CD8-positive, alpha-beta memory T cell (primary cell): ENCODE data around the gene SF3B2. TPM values are rescaled to one million over a fixed set of nuclear protein-coding genes. Genes with fewer than 3 reads are reported as not detected.
A peak's percentile ranks its signal among the peaks of the same experiment; 100 is the strongest.
"Not testable (repeated sequence)": the region's sequence is repeated elsewhere in the genome, so short reads cannot be mapped to it uniquely, and the experiment has no call there.

Experiments used
- CTCF ChIA-PET: fragments of 350-600 bp; sonication (Branson Sonifier 250); formaldehyde crosslinking; loops from one replicate; lab custom pipeline; 2021; ENCODE audit warnings: antibody characterized with exemption; lab: Charles Lee
- POLR2A ChIA-PET: fragments of 350-600 bp; sonication (Branson Sonifier 250); formaldehyde crosslinking; loops from one replicate; lab custom pipeline; 2021; ENCODE audit warnings: antibody characterized with exemption; lab: Charles Lee
- DNase-seq, 5 donors: peaks; one replicate each; pipeline versions ENCODE4 v3.0.0 to v3.0.0-alpha.2; 2020 to 2022; ENCODE audit warnings: mixed read lengths in 1 of 5
- H3K27ac ChIP-seq: one replicate; pipeline ENCODE4 v1.7.0; 2013; ENCODE audit warnings: low read depth, mild to moderate bottlenecking, low read length, moderate library complexity
- H3K27me3 ChIP-seq: 2 replicates; pipeline ENCODE4 v1.7.0; 2013; ENCODE audit warnings: low read length, mild to moderate bottlenecking; ENCODE audit not compliant: insufficient read depth, poor library complexity, severe bottlenecking
- H3K36me3 ChIP-seq: 2 replicates; pipeline ENCODE4 v1.7.0; 2013; ENCODE audit warnings: mild to moderate bottlenecking, low read length, moderate library complexity; ENCODE audit not compliant: insufficient read depth
- H3K4me1 ChIP-seq: 2 replicates; pipeline ENCODE4 v1.7.0; 2013; ENCODE audit warnings: mild to moderate bottlenecking, low read length, moderate library complexity; ENCODE audit not compliant: insufficient read depth
- H3K4me3 ChIP-seq: 2 replicates; pipeline ENCODE4 v1.7.0; 2013; ENCODE audit warnings: mild to moderate bottlenecking, low read length
- H3K9me3 ChIP-seq: 2 replicates; pipeline ENCODE4 v1.7.0; 2013; ENCODE audit warnings: mild to moderate bottlenecking, low read length
- H3K27ac Mint-ChIP-seq, 8 donors: one replicate each; pipeline ENCODE4 v1.8.0; 2020 to 2021; ENCODE audit warnings: mixed read lengths in 8 of 8, mild to moderate bottlenecking in 6 of 8, inconsistent platforms in 3 of 8, moderate library complexity in 3 of 8
- H3K27me3 Mint-ChIP-seq, 2 donors: one replicate each; pipeline ENCODE4 v1.8.0; 2020 to 2021; ENCODE audit warnings: mixed read lengths in 2 of 2, mild to moderate bottlenecking in 1 of 2, moderate library complexity in 1 of 2
- H3K36me3 Mint-ChIP-seq, 3 donors: one replicate each; pipeline ENCODE4 v1.8.0; 2020 to 2021; ENCODE audit warnings: mixed read lengths in 3 of 3, inconsistent platforms in 1 of 3, mild to moderate bottlenecking in 1 of 3
- H3K4me1 Mint-ChIP-seq, 3 donors: one replicate each; pipeline ENCODE4 v1.8.0; 2020 to 2021; ENCODE audit warnings: mixed read lengths in 3 of 3, inconsistent platforms in 1 of 3, mild to moderate bottlenecking in 1 of 3
- H3K4me3 Mint-ChIP-seq, 7 donors: one replicate each; pipeline ENCODE4 v1.8.0; 2020 to 2021; ENCODE audit warnings: mixed read lengths in 7 of 7, mild to moderate bottlenecking in 6 of 7, moderate library complexity in 4 of 7, inconsistent platforms in 2 of 7
- H3K9me3 Mint-ChIP-seq, 5 donors: one replicate each; pipeline ENCODE4 v1.8.0; 2020 to 2022; ENCODE audit warnings: mixed read lengths in 5 of 5, mild to moderate bottlenecking in 3 of 5, moderate library complexity in 2 of 5, inconsistent platforms in 1 of 5
- polyA plus RNA-seq: library from polyadenylated mRNA; unstranded; fragments of 300-500 nt; fragmentation: Illumina TruSeq; gene quantifications from one replicate; pipeline ENCODE4 v1.2.3, GENCODE V29; 2021
- total RNA-seq, 2 experiments: library from RNA; stranded (reverse); gene quantifications; one replicate each; pipeline ENCODE4 v1.2.3, GENCODE V29; 2021

SF3B2 gene
- total and polyA plus RNA-seq, 3 experiments from 2014 or later = 134 to 274 (median 261) TPM

DNA sequence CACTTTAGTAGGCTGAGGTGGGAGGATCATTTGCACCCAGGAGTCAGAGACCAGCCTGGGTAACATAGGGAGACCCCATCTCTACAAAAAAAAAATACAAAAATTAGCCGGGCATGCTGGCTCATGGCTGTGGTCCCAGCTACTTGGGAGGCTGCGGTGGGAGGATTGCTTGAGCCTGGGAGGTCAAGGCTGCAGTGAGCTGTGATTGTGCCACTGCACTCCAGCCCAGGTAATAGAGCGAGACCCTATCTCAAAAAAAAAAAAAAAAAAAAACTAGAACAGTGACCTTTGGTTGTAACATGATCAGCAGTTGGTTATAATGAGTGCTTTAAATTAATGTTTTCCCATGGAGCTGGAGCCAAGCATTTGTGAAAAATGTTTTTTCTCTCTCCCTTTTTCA is 62.8 kb downstream of the SF3B2 start:
- ChIA-PET CTCF (interaction anchor here (0.8 to 6.6 kb wide), 11 partner anchors 11 to 144 kb away, joined by 3 to 67 read pairs (median 7); partner anchors contain the start of gene PACS1), POLR2A (interaction anchor here (0.6 to 4.6 kb wide), 8 partner anchors 14 to 224 kb away, joined by 3 to 36 read pairs (median 6); partner anchors contain the start of genes CCDC85B and PACS1)
- peak overlapping the region; percentile 29 to 79 (median 71) for H3K4me3 Mint-ChIP-seq
- H3K36me3 Mint-ChIP-seq, DNase-seq, H3K9me3 ChIP-seq, H3K9me3 Mint-ChIP-seq, H3K27me3 Mint-ChIP-seq, H3K36me3 ChIP-seq, H3K27me3 ChIP-seq: not testable (repeated sequence)
- peak overlapping the region; percentile 5 for H3K27ac ChIP-seq
- peaks cover 86 to 99% (median 97%) of the 10 kb centered on the region in 3 donors for H3K4me1 Mint-ChIP-seq
- peak overlapping the region; percentile 57 to 96 (median 82) for H3K27ac Mint-ChIP-seq
- H3K4me3 ChIP-seq = peak overlapping the region; percentile 33
- H3K4me1 ChIP-seq = peaks cover 88% of the 10 kb centered on the region

DNA sequence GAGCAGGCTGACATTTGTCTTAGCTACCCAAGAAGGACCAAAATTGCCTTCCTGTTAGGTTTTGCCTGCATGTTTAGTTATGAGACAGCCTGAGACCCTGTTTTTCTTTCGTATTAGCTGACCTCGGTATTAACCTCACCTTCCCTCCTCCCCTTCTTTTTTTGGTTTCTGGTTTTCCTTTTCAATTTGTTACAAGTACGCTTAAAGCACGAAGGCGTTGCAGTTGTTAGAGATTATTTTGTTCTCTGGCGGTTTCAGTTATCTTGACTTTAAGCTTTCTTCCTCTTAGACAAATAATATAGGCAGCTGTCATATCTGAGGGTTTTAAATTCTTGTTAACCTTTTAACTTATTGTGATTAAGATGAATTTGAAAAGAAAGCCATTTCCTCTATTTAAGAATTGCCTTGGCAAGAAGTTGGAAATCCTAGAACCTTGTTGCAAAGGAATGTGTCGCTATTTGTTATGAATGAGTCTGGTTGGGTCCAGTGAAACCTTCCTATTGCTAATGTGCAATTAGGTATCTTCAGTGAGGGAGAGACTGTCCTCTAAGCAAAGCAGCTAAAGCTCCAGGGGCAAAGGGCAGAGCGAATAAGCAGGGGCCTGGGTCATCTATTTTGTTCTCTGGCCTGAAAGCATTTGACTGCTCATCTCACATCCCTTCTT is 63.6 kb downstream of the SF3B2 start:
- Histone ChIP-seq H3K4me1 (peaks cover 96% of the 10 kb centered on the region), H3K36me3 (no peaks in the 10 kb centered on the region), H3K27me3 (no peaks in the 10 kb centered on the region), H3K27ac (peak overlapping the region; percentile 26), H3K9me3 (no peaks in the 10 kb centered on the region), H3K4me3 (peak overlapping the region; percentile 33)
- H3K27me3 Mint-ChIP-seq = no peaks in the 10 kb centered on the region
- peaks cover 89 to 100% (median 100%) of the 10 kb centered on the region in 3 donors for H3K4me1 Mint-ChIP-seq
- H3K27ac Mint-ChIP-seq = peak overlapping the region; percentile 57 to 96 (median 82)
- peak in 2 of 5 donors; percentile 67 to 69 for DNase-seq
- POLR2A ChIA-PET = interaction anchor here (0.5 to 4.6 kb wide), 10 partner anchors 11 to 351 kb away, joined by 3 to 36 read pairs (median 8); partner anchors contain the start of genes CCDC85B, PACS1 and SF3B2
- CTCF ChIA-PET = interaction anchor here (0.9 to 6.6 kb wide), 10 partner anchors 8 to 167 kb away, joined by 3 to 67 read pairs (median 8); partner anchors contain the start of gene PACS1
- no peaks in the 10 kb centered on the region for H3K9me3 Mint-ChIP-seq
- H3K36me3 Mint-ChIP-seq = peaks cover 0 to 9% (median 0%) of the 10 kb centered on the region in 3 donors
- H3K4me3 Mint-ChIP-seq = peak overlapping the region; percentile 29 to 79 (median 71)

DNA sequence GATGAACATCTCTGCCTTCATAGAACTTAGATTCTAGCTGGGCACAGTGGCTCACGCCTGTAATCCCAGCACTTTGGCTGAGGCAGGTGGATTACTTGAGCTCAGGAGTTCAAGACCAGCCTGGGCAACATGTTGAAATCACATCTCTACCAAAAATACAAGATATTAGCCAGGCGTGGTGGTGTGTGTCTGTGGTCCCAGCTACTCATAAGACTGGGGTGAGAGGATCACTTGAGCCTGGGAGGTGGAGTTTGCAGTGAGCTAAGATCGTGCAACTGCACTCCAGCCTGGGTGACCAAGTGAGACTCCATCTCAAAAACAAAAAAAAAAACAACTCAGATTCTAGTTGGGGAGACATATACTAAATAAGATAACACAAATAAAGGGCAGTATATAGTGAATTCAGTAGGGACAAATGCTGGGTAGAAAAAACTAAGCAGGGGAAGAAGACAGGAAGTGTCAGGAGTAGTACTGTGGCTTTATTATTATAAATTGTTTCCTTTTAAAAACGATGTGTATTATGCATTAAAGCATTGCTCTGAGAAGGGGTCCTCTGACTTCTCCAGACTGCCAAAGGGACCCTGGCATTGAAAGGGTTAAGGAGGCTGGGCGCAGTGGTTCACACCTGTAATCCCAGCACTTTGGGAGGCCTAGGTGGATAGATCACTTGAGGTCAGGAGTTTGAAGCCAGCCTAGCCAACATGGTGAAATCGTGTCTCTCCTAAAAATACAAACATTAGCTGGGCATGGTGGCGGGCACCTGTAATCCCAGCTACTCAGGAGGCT is 64.6 kb downstream of the SF3B2 start:
- no peaks in the 10 kb centered on the region for H3K9me3 Mint-ChIP-seq
- no peak overlapping the region for H3K27ac ChIP-seq
- no peaks in the 10 kb centered on the region for H3K27me3 Mint-ChIP-seq
- H3K9me3 ChIP-seq = no peaks in the 10 kb centered on the region
- ChIA-PET CTCF (interaction anchor here (1.3 to 6.6 kb wide), 8 partner anchors 9 to 72 kb away, joined by 4 to 67 read pairs (median 9); partner anchors contain the start of gene PACS1), POLR2A (interaction anchor here (0.9 to 4.6 kb wide), 8 partner anchors 10 to 64 kb away, joined by 3 to 36 read pairs (median 8); partner anchors contain the start of genes PACS1 and SF3B2)
- no peak for DNase-seq
- H3K4me3 ChIP-seq = peak overlapping the region; percentile 33
- H3K36me3 ChIP-seq = no peaks in the 10 kb centered on the region
- H3K4me1 Mint-ChIP-seq = peaks cover 91 to 100% (median 100%) of the 10 kb centered on the region in 3 donors
- H3K36me3 Mint-ChIP-seq = peaks cover 0 to 3% (median 0%) of the 10 kb centered on the region in 3 donors
- peak overlapping the region; percentile 29 to 79 (median 71) for H3K4me3 Mint-ChIP-seq
- peaks cover 91% of the 10 kb centered on the region for H3K4me1 ChIP-seq
- no peaks in the 10 kb centered on the region for H3K27me3 ChIP-seq
- peak overlapping the region; percentile 63 to 96 (median 87) for H3K27ac Mint-ChIP-seq

DNA sequence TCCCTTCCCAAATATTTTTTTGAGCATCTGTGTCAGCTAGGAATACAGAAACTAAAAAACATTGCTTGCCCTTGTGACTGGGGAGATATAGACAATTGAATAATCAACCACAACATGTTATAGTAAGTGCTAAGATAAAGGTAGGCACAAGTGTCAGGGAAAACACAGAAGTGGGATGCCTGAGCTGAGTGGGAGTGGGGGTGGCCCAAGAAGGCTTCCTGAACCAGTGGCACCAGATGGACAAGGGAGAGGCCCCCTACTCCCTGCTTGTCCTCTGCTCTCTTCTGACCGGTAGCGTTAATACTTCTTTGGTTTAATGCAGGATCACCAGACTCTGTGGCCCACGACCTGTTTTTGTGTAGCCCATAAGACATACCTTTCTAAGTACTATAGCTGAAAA is 66.7 kb downstream of the SF3B2 start:
- no peaks in the 10 kb centered on the region for H3K9me3 Mint-ChIP-seq
- DNase-seq = no peak
- peaks cover 79 to 94% (median 94%) of the 10 kb centered on the region in 3 donors for H3K4me1 Mint-ChIP-seq
- no peak overlapping the region for H3K27ac ChIP-seq
- H3K36me3 ChIP-seq = no peaks in the 10 kb centered on the region
- H3K27me3 Mint-ChIP-seq = no peaks in the 10 kb centered on the region
- peaks cover 0 to 2% (median 0%) of the 10 kb centered on the region in 3 donors for H3K36me3 Mint-ChIP-seq
- ChIA-PET CTCF (interaction anchor here (0.7 to 6.6 kb wide), 5 partner anchors 8 to 498 kb away, joined by 3 to 67 read pairs (median 7); partner anchors contain the start of gene PACS1), POLR2A (interaction anchor here (0.6 to 1.5 kb wide), 3 partner anchors 38 to 49 kb away, joined by 4 read pairs; partner anchors contain the start of gene PACS1)
- peaks cover 84% of the 10 kb centered on the region for H3K4me1 ChIP-seq
- H3K4me3 Mint-ChIP-seq = peak overlapping the region in 6 of 7 donors; percentile 8 to 70 (median 43)
- H3K27me3 ChIP-seq = no peaks in the 10 kb centered on the region
- peak overlapping the region in 7 of 8 donors; percentile 54 to 80 (median 69) for H3K27ac Mint-ChIP-seq
- no peak overlapping the region for H3K4me3 ChIP-seq
- no peaks in the 10 kb centered on the region for H3K9me3 ChIP-seq

Other genes starting within 250 kb of the SF3B2 start
- 1 to 10 TPM; 2.0 to 2.8 TPM for gene SNX32, start 218.4 kb upstream of the SF3B2 start, total RNA-seq
- 0.77 TPM for gene SNX32, start 218.4 kb upstream of the SF3B2 start, polyA plus RNA-seq
- gene CFL1, start 194.2 kb upstream of the SF3B2 start, total RNA-seq = 1,000 to 10,000 TPM; 1,172 to 1,226 TPM
- 3,347 TPM for gene CFL1, start 194.2 kb upstream of the SF3B2 start, polyA plus RNA-seq
- 10 to 100 TPM; 84.7 to 85.8 TPM for gene MUS81, start 191.9 kb upstream of the SF3B2 start, total RNA-seq
- 35.2 TPM for gene MUS81, start 191.9 kb upstream of the SF3B2 start, polyA plus RNA-seq
- gene EFEMP2, start 179.6 kb upstream of the SF3B2 start, total RNA-seq = 1 to 10 TPM; 3.9 to 4.0 TPM
- 0.23 TPM for gene EFEMP2, start 179.6 kb upstream of the SF3B2 start, polyA plus RNA-seq
- gene CTSW, start 172.5 kb upstream of the SF3B2 start, total RNA-seq = 10 to 100 TPM; 40.9 to 44.3 TPM
- 1,046 TPM for gene CTSW, start 172.5 kb upstream of the SF3B2 start, polyA plus RNA-seq
- gene FIBP, start 163.9 kb upstream of the SF3B2 start, total RNA-seq = 100 to 1,000 TPM; 121 to 123 TPM
- 78.6 TPM for gene FIBP, start 163.9 kb upstream of the SF3B2 start, polyA plus RNA-seq
- gene CCDC85B, start 161.7 kb upstream of the SF3B2 start, total RNA-seq = 10 to 100 TPM; 81.3 to 86.7 TPM
- 94.4 TPM for gene CCDC85B, start 161.7 kb upstream of the SF3B2 start, polyA plus RNA-seq
- 10 to 100 TPM; 26.4 to 26.9 TPM for gene FOSL1, start 152.0 kb upstream of the SF3B2 start, total RNA-seq
- 0.51 TPM for gene FOSL1, start 152.0 kb upstream of the SF3B2 start, polyA plus RNA-seq
- 10 to 100 TPM; 18.7 to 21.4 TPM for gene C11orf68, start 133.3 kb upstream of the SF3B2 start, total RNA-seq
- gene C11orf68, start 133.3 kb upstream of the SF3B2 start, polyA plus RNA-seq = 70.3 TPM
- 100 to 1,000 TPM in 1 of 2 experiments, 10 to 100 TPM in 1; 94.6 to 103 TPM for gene DRAP1, start 132.9 kb upstream of the SF3B2 start, total RNA-seq
- gene DRAP1, start 132.9 kb upstream of the SF3B2 start, polyA plus RNA-seq = 115 TPM
- gene TSGA10IP, start 106.9 kb upstream of the SF3B2 start, total RNA-seq = not detected
- gene TSGA10IP, start 106.9 kb upstream of the SF3B2 start, polyA plus RNA-seq = not detected
- 10 to 100 TPM; 69.9 to 70.2 TPM for gene SART1, start 90.6 kb upstream of the SF3B2 start, total RNA-seq
- gene SART1, start 90.6 kb upstream of the SF3B2 start, polyA plus RNA-seq = 50.1 TPM
- 10 to 100 TPM; 81.2 to 81.3 TPM for gene EIF1AD, start 50.2 kb upstream of the SF3B2 start, total RNA-seq
- gene EIF1AD, start 50.2 kb upstream of the SF3B2 start, polyA plus RNA-seq = 16.1 TPM
- 100 to 1,000 TPM; 264 to 268 TPM for gene BANF1, start 49.9 kb upstream of the SF3B2 start, total RNA-seq
- 205 TPM for gene BANF1, start 49.9 kb upstream of the SF3B2 start, polyA plus RNA-seq
- gene CST6, start 40.4 kb upstream of the SF3B2 start, total RNA-seq = not detected
- gene CST6, start 40.4 kb upstream of the SF3B2 start, polyA plus RNA-seq = not detected
- not detected for gene CATSPER1, start 25.9 kb upstream of the SF3B2 start, total RNA-seq
- not detected for gene CATSPER1, start 25.9 kb upstream of the SF3B2 start, polyA plus RNA-seq
- not detected for gene GAL3ST3, start 3.2 kb upstream of the SF3B2 start, total RNA-seq
- not detected for gene GAL3ST3, start 3.2 kb upstream of the SF3B2 start, polyA plus RNA-seq
- gene PACS1, start 17.9 kb downstream of the SF3B2 start, total RNA-seq = 10 to 100 TPM; 73.3 to 77.4 TPM
- gene PACS1, start 17.9 kb downstream of the SF3B2 start, polyA plus RNA-seq = 86.1 TPM
- gene KLC2, start 205.3 kb downstream of the SF3B2 start, total RNA-seq = 10 to 100 TPM; 61.6 to 65.9 TPM
- 11.9 TPM for gene KLC2, start 205.3 kb downstream of the SF3B2 start, polyA plus RNA-seq
- 100 to 1,000 TPM; 119 to 125 TPM for gene RAB1B, start 216.3 kb downstream of the SF3B2 start, total RNA-seq
- gene RAB1B, start 216.3 kb downstream of the SF3B2 start, polyA plus RNA-seq = 18.6 TPM
- 1 to 10 TPM; 2.7 to 2.8 TPM for gene CNIH2, start 225.8 kb downstream of the SF3B2 start, total RNA-seq
- not detected for gene CNIH2, start 225.8 kb downstream of the SF3B2 start, polyA plus RNA-seq
- 10 to 100 TPM; 96.5 to 97.3 TPM for gene YIF1A, start 236.8 kb downstream of the SF3B2 start, total RNA-seq
- gene YIF1A, start 236.8 kb downstream of the SF3B2 start, polyA plus RNA-seq = 61.7 TPM
- gene TMEM151A, start 239.5 kb downstream of the SF3B2 start, total RNA-seq = not detected
- gene TMEM151A, start 239.5 kb downstream of the SF3B2 start, polyA plus RNA-seq = not detected